ENCODE data around the gene PPP1R3A.

DNA sequence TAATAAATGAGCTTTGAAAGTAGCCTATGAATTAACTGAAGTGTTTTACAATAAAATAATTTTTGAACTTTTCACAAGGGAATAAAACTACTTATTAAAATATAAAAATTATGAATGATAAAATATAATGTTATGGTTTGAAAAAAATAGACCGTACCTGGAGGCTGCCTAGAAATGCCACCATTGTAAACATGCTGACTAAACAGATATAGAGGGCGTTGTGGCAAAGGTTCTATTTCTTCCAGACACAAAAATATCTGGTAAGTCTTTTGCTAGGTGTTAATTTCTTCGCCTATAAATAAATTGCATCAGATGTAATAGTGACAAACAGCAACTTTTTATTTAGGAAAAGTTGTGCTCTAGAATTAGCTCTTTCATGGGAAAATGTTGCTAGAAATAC lies 11.2 kb downstream of the PPP1R3A start:
- TF ChIP-seq, protein P1, sequence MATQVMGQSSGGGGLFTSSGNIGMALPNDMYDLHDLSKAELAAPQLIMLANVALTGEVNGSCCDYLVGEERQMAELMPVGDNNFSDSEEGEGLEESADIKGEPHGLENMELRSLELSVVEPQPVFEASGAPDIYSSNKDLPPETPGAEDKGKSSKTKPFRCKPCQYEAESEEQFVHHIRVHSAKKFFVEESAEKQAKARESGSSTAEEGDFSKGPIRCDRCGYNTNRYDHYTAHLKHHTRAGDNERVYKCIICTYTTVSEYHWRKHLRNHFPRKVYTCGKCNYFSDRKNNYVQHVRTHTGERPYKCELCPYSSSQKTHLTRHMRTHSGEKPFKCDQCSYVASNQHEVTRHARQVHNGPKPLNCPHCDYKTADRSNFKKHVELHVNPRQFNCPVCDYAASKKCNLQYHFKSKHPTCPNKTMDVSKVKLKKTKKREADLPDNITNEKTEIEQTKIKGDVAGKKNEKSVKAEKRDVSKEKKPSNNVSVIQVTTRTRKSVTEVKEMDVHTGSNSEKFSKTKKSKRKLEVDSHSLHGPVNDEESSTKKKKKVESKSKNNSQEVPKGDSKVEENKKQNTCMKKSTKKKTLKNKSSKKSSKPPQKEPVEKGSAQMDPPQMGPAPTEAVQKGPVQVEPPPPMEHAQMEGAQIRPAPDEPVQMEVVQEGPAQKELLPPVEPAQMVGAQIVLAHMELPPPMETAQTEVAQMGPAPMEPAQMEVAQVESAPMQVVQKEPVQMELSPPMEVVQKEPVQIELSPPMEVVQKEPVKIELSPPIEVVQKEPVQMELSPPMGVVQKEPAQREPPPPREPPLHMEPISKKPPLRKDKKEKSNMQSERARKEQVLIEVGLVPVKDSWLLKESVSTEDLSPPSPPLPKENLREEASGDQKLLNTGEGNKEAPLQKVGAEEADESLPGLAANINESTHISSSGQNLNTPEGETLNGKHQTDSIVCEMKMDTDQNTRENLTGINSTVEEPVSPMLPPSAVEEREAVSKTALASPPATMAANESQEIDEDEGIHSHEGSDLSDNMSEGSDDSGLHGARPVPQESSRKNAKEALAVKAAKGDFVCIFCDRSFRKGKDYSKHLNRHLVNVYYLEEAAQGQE (IDR thresholded peaks at IDR 0.05; ENCODE audit: borderline replicate concordance), result no peak
- TF ChIP-seq, protein P2, sequence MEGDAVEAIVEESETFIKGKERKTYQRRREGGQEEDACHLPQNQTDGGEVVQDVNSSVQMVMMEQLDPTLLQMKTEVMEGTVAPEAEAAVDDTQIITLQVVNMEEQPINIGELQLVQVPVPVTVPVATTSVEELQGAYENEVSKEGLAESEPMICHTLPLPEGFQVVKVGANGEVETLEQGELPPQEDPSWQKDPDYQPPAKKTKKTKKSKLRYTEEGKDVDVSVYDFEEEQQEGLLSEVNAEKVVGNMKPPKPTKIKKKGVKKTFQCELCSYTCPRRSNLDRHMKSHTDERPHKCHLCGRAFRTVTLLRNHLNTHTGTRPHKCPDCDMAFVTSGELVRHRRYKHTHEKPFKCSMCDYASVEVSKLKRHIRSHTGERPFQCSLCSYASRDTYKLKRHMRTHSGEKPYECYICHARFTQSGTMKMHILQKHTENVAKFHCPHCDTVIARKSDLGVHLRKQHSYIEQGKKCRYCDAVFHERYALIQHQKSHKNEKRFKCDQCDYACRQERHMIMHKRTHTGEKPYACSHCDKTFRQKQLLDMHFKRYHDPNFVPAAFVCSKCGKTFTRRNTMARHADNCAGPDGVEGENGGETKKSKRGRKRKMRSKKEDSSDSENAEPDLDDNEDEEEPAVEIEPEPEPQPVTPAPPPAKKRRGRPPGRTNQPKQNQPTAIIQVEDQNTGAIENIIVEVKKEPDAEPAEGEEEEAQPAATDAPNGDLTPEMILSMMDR (IDR thresholded peaks at IDR 0.05; ENCODE audit: poor library complexity, severe bottlenecking), result no peak
